Stimulated activated CD8-positive, alpha-beta memory T cell treated with anti-CD3 and anti-CD28 coated beads, Interleukin-4, amount 100 ng/mL, for 1 hour (primary cell): ENCODE results near the gene IL1RN.

Experiments used
- DNase-seq, 2 donors: peaks; one replicate each; pipeline ENCODE4 v3.0.0-alpha.2; 2020; ENCODE audit warnings: low read depth in 2 of 2, low spot score in 1 of 2

The IL1RN gene

DNA sequence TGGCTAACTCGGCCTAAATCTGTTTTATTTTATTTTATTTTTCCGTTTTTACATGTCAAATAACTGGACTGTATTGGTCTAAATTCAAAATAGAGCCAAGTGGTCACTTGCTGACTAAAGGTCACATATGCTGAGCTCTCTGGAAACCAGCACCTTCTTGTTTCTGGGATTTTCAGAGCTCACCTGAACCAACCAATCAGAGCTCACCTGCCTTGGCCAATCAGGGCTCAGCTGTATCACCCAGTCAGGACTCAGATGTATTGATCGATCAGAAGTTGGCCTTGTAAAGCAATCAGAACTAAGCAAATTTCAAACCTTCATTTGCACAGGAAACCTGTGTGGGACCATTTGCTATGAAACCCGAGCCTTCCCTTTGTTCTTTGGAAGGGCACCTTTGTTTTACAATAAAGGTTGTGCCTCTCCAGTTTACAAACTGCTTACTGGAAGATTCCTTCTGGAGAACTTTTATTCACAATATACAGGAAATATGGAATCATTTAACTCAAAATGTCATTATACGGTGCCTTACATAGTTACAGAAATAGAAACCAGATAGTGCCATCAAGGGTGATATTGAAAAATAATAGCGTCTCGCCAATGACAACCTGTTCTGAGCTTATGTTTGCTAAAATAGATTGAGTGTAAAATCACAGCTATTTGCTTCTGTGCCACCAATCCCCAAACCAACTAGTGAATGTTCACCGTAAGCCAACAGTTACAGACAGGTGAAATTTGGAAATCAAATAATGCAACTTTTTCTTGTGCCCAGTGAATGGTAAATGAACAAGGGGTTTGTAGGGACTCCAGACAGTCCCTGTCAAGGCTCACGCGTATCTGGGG is 29.1 kb downstream of the IL1RN start:
- no peak for DNase-seq

DNA sequence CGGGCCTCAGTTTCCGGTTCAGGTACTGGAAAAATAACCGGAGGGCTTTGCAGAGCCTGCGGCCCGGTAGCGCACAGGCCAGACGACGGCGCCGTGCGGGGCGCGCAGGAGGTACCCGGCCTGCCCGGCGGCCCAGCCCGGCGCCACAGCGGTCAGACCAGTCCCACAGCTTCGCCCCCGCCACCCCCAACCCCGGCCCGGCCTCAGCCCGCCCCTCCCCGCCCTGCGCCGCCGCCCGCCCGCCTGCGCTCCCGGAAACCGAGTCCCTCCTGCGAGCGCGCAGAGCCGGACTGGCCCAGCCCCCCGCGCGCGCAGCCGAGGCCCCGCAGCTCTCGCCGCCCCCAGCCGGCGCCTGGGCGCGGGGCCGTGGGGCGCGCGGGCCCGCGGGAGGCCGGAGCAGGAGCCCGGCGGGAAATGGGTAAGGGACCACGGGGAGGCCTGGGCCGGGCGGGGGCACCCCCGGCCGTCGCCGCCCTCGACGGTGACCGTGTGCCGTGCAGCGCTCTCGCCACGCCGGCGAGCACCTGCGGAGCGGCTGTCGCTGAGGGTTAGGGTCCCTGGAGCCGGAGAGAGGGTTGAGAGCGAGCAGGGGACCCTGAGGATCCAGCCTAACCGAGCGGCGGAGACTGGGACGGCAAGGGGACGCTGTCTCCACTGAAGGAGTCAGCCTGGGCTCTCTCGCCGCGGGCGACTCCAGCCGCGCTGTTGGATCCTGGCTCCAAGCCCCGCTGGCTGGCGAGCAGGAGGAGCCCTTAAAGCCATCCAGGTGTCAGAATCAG is 29.9 kb downstream of the IL1RN start:
- DNase-seq, result no peak

DNA sequence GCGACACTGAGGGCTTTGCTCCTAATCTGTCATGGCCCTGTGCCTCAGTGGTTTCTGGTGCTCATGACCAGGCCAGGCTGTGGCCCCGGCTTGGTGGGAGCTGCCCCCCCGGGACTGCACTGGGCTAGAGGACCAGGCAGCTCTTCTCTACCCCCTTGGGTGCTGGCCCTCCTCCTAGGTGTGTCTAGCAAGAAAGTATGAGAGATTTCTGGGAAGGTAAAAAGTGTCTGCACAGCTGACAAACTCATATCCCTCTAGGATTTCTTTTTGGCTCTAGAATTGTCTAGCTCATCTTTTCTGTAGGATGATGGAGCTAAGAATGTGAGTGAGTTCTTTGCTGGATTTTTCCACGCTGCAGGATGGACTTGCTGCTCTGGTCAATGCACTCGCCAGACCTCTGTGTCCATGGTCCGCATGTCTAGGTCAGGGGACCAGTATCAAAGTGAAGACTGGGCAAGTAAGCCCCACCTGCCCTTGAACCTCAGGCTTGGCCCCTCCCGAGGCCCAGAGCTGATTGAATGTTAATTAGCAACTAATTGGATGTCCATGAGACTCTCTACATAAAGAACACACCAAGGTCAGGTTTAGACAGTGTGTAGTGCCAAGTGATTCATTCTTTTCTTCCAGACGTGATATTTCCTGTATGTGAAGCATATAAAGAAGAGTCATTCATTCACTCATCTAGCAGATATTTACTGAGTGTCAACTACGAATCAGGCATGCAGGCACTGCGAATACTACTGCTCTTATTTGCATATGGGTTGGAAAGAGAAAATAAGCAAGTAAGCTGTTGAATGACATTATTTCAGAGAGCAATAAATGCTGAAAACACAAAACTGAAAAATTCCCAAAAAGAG is 30.7 kb downstream of the IL1RN start:
- no peak for DNase-seq

DNA sequence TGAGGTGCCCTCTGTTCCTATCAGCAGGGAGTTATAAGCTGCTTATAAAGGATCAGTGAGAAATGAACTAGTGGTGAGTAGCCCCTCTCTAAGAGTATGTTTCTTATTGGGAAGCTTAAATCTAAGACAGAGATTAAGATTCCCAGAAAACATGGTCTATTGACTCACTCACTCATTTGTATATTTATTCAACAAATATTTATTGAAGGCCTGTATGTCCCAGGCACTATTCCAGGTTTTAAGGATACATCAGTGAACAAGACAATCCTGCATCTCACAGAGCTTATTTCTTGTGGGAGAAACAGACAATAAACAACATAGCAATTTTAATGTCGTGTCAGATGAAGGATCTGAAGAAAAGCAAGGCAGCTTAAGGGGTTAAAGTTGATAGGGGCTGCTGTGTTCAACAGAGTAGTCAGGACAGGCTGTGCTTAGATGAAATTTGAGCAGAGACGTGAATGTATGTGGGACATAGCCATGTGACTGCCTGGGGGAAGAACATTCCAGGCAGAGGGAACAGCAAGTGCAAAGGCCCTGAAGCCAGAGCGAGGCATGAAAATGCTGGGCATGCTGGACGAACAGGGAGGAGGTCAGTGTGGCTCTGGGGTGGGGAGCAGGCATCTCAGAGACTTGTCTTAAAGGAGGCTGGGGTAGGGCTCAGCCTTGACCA is 31.6 kb downstream of the IL1RN start:
- no peak for DNase-seq

DNA sequence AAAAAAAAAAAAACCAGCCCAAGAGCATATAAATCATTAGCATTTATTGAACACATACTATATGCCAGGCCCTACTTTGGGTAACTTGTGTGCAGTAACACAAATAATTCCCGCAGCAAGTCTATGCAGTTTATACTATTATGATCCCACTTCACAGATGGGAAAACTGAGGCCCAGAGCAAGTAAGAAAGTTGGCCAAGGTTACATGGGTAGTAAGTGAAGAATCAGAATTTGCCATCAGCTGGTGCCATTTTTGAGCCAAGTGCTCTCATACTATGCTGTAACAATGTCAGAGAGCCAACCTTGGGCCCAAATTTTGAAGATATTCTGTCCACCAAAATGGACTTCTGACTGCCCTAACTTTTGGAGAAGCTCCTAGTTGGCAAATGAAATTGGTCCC is 32.9 kb downstream of the IL1RN start:
- DNase-seq, result no peak

DNA sequence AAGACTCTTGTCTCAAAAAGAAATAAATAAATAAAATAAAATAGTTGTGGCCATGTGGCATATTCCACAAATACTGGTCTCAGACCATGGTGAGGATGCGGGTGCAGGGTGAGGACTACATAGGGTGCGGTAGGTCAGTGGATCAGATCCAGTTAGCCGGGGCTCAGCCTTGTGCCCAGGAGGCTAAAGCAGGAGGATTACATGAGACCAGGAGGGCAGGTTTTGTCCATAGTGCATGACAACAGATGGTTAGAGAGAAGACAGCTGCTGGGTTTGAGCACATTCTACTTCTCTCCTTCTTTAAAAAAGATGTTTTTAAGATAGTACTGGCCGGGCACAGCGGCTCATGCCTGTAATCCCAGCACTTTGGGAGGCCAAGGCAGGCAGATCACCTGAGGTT is 33.6 kb downstream of the IL1RN start:
- DNase-seq, result no peak

DNA sequence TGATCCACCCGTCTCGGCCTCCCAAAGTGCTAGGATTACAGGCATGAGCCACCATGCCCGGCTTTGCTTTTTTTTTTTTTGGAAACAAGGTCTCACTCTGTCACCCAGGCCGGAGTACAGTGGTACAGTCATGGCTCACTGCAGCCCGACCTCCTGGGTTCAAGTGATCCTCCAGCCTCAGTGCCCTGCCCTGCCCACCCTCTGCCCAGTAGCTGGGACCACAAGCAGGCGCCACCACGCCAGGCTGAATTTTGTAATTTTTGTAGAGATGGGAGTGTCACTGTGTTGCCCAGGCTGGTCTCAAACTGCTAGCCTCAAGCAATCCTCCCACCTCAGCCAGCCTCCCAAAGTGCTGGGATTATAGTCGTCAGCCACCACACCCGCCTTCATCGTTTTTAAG is 34.8 kb downstream of the IL1RN start:
- no peak for DNase-seq

DNA sequence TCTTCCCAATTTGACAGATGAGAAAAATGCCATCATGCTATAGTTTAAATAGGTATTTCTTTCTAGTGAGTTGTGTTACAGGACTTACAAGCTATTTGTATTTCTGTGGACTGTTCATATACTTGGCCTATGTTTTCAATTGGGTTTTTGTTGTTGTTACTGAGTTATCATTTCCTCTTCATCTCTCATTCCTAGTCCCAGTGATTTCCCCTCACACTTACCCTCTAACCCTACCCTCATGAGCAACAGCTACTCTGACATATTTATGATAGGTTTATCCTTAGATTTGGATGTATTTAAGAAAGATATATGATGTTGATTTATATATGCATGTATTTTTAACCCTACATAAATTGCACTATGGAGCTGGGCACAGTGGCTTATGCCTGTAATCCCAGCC is 35.5 kb downstream of the IL1RN start:
- DNase-seq, result no peak

DNA sequence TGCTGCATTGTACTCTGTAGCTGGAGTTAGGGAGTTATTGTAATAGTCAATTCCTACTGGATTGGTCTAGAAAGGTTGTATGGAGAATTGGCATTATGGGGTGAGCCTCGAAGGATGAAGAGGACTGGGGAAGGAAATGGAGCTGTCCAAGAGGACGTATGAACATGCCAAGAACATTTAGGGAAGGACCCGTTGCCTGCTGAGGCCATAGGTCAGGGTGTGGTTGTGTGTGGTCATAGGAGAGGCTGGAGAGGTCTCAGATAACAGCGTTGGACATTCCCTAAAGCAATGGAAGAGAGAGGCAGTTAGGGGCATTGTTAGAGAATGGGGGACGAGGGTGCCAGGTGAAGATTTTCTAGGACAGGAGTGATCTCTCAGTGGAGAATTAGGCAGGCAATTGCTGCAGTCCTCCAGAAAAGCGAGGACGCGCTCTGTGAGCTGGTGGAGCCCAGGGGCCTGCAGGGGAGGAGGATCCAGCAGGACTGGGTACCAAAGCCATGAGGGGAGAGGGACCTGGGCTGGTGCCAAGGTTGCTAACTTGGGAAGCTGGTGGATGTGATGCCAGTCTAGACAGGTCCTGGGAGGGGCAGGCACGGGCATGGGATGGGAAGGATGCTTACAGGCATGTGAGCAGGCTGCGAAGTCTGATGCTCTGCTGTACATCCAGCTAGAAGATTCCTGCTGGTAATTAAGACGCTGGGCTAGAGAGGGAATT is 37.0 kb downstream of the IL1RN start:
- DNase-seq, result no peak

DNA sequence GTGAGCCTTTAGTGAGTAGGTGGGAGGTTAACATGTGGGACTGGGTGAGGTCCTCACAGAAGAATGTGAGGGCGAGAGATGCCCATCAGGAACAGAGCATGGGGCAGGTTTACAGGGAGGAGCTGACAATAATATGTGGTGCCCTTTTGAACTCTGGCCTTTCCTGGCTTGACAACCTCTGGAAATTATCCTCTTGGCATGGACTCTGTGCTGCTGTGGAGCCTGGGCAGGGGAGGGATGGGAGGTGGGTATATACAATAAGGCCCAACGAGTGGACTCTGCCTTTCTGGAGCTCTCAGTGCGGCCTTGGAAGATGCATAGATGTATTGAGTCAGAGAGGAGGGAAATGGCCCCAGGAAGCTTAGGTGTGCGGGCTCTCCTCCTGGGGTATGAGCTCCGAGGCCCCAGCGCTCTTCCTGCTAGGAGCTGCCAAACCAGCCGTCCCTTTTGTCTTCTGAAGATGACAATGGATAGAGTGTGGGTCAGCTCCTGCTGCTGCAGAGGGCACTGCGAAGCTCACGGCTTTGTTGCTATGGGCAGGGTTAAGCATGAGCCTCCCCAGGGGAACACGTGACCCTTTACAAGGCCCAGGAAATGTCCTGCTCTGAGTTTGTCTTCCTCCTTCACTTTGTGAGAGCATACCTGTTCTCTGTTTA is 37.7 kb downstream of the IL1RN start:
- no peak for DNase-seq

DNA sequence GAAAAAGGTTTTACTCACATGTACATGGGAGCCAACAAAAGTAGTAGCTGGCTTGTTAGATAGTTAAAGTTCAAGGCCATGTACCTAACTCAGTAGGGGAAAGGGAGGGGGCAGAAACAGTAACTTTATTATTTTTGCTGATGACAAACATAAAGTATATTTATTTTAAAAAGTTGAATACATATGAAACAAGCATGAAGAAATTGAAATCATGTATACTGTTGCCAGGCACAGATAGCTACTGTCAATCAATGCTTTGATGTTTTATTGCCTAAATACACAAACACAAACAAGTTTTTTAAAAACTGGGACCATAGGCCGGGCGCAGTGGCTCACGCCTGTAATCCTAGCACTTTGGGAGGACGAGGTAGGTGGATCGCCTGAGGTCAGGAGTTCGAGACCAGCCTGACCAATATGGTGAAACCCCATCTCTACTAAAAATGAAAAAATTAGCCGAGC is 38.8 kb downstream of the IL1RN start:
- no peak for DNase-seq

DNA sequence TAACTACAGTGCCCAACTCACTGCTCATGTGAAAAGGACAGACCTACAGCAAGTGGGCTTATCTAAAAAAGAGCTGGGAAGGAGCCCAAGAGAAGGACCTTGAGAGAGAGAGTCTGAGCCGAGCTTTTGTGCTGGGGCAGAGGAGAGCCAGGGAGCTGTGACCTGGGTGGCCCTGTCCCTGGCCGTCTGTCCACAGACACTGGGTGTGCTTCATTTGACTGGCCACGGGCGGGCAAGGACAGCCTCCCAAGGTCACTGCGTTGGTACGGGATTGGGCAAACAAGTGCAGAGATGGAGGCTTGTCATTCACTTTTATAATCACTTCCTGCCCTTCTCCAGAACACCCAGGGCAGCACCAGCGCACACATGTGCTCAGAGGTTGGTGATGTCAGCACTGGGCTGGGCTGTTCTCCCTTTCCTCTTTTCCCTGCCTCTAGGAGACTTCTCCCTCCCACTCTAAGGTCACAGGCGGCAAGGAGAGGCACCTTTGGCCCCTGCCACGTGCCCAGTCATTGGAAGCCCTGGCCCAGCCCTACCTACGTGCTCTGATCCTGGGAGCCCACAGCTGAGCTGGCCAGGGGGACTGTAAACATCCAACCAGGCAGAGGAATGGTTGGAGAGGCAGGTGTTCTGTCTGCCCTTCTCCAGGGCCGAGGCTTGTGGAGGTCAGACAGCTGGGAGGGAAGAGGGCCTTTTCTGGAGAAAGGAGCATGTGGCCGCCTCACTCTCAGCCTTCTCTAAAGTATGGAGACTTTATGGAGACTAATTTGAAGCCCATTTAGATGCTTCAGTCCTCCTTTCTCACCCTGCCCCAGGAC is 39.9 kb downstream of the IL1RN start:
- DNase-seq, result no peak

DNA sequence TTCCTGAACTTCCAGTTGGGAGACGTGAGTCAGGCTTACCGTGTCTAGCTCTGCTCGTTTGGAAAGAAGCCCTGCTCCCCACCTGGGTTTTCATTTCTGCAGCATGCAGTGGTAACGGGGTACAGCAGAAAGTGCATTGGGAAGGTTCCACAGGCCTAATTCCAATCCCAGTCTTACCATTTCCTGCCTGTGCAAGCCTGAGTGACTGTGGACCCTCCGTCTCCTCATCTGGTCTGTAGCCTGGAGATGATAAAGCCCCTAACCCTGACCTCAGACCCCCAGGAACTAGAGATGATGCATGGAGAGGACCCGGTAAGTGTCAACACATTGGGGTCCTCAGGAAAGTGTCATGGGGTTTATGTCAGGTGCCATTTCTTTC is 40.6 kb downstream of the IL1RN start:
- no peak for DNase-seq

DNA sequence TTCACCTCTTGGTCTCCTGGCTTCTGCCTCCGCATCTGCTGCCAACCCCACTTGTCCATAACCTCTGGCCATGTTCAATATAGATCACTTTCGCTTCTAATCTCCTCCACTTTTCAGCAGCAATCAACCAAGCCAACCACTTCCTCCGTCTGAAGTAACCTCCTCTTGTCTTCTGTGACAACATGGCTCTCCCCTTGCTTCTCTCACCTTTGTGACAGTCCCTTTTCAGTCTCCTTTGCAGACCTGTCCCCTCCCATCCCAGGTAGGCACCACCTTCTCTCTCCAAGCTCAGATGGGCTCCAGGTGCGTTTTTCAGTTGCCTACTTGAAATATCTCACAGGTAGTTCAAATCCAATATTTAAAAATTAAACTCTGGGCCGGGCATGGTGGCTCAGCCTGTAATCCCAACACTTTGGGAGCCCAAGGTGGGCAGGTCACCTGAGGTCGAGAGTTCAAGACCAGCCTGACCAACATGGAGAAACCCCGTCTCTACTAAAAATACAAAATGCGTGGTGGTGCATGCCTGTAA is 41.7 kb downstream of the IL1RN start:
- no peak for DNase-seq

DNA sequence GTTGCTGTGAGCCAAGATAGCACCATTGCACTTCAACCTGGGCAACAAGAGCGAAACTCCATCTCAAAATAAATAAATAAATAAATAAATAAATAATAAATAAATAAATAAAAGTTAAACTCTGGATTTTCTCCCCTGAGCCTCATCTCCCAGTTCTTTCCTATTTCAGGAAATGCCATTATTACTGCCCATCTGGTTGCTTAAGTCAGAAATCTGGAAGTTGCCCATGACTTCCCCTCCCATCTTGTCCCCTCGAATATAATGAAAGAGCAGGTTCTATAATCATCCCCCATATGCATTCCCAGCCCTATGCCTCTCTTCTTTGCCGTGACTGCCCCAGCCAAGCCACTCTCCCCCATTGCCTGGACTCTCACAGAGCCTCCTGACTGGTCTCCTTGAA is 42.2 kb downstream of the IL1RN start:
- DNase-seq, result no peak

DNA sequence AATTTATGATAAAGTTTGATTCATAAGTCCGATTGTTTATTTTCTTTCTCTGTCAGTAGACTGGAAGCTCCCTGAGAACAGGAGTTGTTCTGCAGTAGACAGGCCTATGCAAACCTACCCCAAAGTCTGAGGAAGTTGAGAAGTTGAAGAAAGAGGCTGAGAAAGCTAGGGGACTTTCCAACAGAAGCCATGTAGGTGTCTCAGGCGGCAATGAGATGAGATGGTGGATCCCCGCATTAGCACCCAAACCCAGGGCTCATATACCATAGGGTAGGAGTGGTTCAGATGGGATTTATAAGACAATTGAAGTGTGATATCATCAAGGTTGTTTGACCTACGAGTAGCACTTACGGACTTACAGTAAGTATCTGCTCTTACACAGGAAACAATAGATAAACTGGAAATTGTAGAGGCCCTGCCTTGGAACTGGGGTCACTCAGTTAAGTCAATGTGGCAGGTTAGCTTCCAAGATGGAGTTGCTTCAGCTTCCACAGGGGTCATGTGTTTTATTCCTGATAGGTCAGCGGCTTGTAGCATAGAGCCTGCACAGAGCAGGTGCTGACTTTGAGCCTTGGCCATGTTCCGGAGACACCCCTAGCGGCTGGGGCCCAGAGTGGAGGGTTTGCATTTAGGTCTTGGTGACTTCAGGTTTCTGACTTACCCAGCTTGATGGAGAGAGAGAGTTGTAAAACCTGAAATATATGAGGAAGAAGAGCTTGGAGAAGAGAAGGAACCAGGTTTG is 44.1 kb downstream of the IL1RN start:
- no peak for DNase-seq

DNA sequence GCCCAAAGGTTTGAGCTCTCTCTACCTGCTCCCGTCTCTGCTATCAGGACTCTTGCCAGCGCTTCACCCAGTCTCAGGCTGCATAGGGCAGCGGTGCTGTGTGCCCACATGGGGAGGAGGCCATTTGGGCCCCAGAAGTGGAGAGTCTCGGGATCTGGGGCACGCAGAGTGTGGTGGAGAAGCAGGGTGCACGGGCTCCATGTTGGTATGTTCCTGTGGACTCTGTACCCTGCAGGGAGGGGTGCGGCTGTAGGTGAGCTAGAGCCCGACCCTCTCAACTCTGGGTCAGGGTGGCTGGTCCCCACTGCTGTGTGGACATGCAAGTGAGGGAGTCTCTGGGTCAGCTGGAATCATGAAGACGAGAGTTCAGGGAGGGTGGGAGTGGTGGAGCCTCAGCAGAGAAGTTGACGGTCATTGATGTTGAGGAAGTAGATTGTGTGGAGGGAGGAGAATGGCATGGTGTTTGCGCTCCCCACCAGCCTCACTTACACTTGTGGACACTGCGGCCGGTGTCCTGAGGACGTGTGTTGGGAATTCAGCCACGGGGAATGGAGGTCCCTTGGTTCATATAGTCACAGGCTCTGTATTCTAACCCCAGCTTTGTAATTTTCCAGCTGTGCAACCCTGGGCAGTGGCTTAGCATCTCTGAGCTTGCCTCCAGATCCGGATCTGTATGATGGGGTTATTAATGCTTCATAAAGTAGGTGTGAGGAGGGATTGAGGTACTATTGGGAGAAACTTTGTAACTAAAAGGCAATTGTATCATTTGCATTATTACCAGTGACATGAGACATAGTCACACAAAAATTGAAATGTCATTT is 45.5 kb downstream of the IL1RN start:
- DNase-seq, result no peak
